HCT116 (cell line): ENCODE measurements around the gene KCNJ16. TPM values are rescaled to one million over a fixed set of nuclear protein-coding genes. Genes with fewer than 3 reads are reported as not detected.

ENCODE experiments used
- ATAC-seq: fragments of 200-7000 bp; cut with Tn5 transposase; 2 replicates; pipeline ENCODE4 v1.9.1; 2020; ENCODE audit warnings: mild to moderate bottlenecking, moderate library complexity
- BruUV-seq: library from RNA; stranded (reverse); fragments of 400-500 nt; replicated peaks from 2 replicates; lab custom pipeline; 2021; lab: Mats Ljungman, UMichigan
- CTCF ChIA-PET: fragments of 300-600 bp; sonication (Branson Sonifier 250); formaldehyde crosslinking; loops from one replicate; lab custom pipeline; 2021; ENCODE audit warnings: antibody characterized with exemption; lab: Charles Lee
- POLR2A ChIA-PET: fragments of 300-600, 350-600 bp; sonication (Branson Sonifier 250); formaldehyde crosslinking; loops from one replicate; lab custom pipeline; 2021; ENCODE audit warnings: antibody characterized with exemption; lab: Charles Lee
- RAD21 ChIA-PET, 2 experiments: fragments of 300-600 bp; sonication (Branson Sonifier 250); formaldehyde crosslinking; loops; one replicate each; lab custom pipeline; 2023; ENCODE audit warnings: low total read pairs in 2 of 2; ENCODE audit not compliant: uncharacterized antibody in 2 of 2, unreplicated experiment in 2 of 2, low non-redundant PET in 1 of 2; lab: Charles Lee
- DNase-seq: peaks from one replicate; pipeline ENCODE4 v3.0.0-alpha.2; 2010; ENCODE audit warnings: low read depth, low spot score
- H2AFZ ChIP-seq: fragments of 200-600 bp; shearing (Covaris generic), sonication (generic); 2 replicates; pipeline ENCODE4 v1.6.1; 2017; ENCODE audit warnings: low read depth, mixed run types, mixed read lengths, antibody characterized with exemption, low read length; ENCODE audit not compliant: poor library complexity, severe bottlenecking
- H3K27ac ChIP-seq: 2 replicates; pipeline ENCODE4 v1.5.1; 2012; ENCODE audit warnings: low read depth, low read length
- H3K27me3 ChIP-seq: fragments of 200-600 bp; sonication (generic); 2 replicates; pipeline ENCODE4 v1.6.1; 2016; ENCODE audit warnings: mixed run types, low read length, mixed read lengths; ENCODE audit not compliant: insufficient read depth
- H3K36me3 ChIP-seq, 2 experiments: fragments of 200-500 bp in 1 of 2; fragments of 200-600 bp in 1 of 2; sonication (Bioruptor generic) in 1 of 2; sonication (generic) in 1 of 2; 2 replicates each; pipeline versions ENCODE4 v1.5.1 to v1.6.1; 2014 to 2016; ENCODE audit warnings: low read length in 2 of 2, inconsistent platforms in 1 of 2, mixed read lengths in 1 of 2, mixed run types in 1 of 2; ENCODE audit not compliant: insufficient read depth in 2 of 2, control insufficient read depth in 1 of 2
- H3K4me1 ChIP-seq, 2 experiments: fragments of 200-600 bp in 1 of 2; sonication (generic) in 1 of 2; 2 replicates each; pipeline versions ENCODE4 v1.5.1 to v1.6.1; 2012 to 2017; ENCODE audit warnings: low read length in 2 of 2, inconsistent platforms in 1 of 2, mild to moderate bottlenecking in 1 of 2, mixed read lengths in 1 of 2, mixed run types in 1 of 2, moderate library complexity in 1 of 2; ENCODE audit not compliant: insufficient read depth in 2 of 2, control insufficient read depth in 1 of 2
- H3K4me2 ChIP-seq: fragments of 200-600 bp; sonication (generic); 2 replicates; pipeline ENCODE4 v1.6.1; 2017; ENCODE audit warnings: mixed run types, low read length, mixed read lengths
- H3K4me3 ChIP-seq, 2 experiments: fragments of 200-600 bp in 1 of 2; sonication (generic) in 1 of 2; replicated peaks in 1 of 2; 2 replicates each; pipeline ENCODE4 v1.5.1; 2011 to 2016; ENCODE audit warnings: low read length in 2 of 2, control low read depth in 1 of 2, low read depth in 1 of 2, mild to moderate bottlenecking in 1 of 2, mixed read lengths in 1 of 2, mixed run types in 1 of 2
- H3K79me2 ChIP-seq: fragments of 200-600 bp; sonication (generic); 2 replicates; pipeline ENCODE4 v1.6.1; 2017; ENCODE audit warnings: mild to moderate bottlenecking, mixed run types, low read length, moderate library complexity, mixed read lengths; ENCODE audit not compliant: insufficient read depth
- H3K9ac ChIP-seq: fragments of 200-600 bp; sonication (generic); 2 replicates; pipeline ENCODE4 v1.6.1; 2016; ENCODE audit warnings: low read length, mixed read lengths
- H3K9me2 ChIP-seq: fragments of 200-600 bp; sonication (generic), shearing (Covaris generic); 2 replicates; pipeline ENCODE4 v1.6.1; 2017; ENCODE audit warnings: mixed run types, mild to moderate bottlenecking, moderate library complexity; ENCODE audit not compliant: insufficient read depth
- H3K9me3 ChIP-seq, 2 experiments: fragments of 200-500 bp in 1 of 2; fragments of 200-600 bp in 1 of 2; sonication (Bioruptor generic) in 1 of 2; sonication (generic) in 1 of 2; 2 replicates each; pipeline ENCODE4 v1.6.1; 2014 to 2017; ENCODE audit warnings: low read length in 2 of 2, mixed read lengths in 2 of 2, inconsistent platforms in 1 of 2, low read depth in 1 of 2, mild to moderate bottlenecking in 1 of 2, mixed run types in 1 of 2, moderate library complexity in 1 of 2; ENCODE audit not compliant: control insufficient read depth in 1 of 2, insufficient read depth in 1 of 2
- H4K20me1 ChIP-seq: fragments of 200-600 bp; sonication (generic), shearing (Covaris generic); 2 replicates; pipeline ENCODE4 v1.6.1; 2017; ENCODE audit warnings: mixed run types, mild to moderate bottlenecking, moderate library complexity; ENCODE audit not compliant: insufficient read depth
- ATF3 ChIP-seq: IDR thresholded peaks from 2 replicates; pipeline ENCODE4 v1.6.1; 2012
- CTCF ChIP-seq, 3 experiments: fragments of 200-600 bp in 1 of 3; sonication (generic) in 1 of 3; IDR thresholded peaks in 2 of 3; conservative IDR thresholded peaks in 1 of 3; 2 replicates each; pipeline ENCODE4 v1.5.1; 2012 to 2017; ENCODE audit warnings: low read depth in 2 of 3, low read length in 2 of 3, antibody characterized with exemption in 1 of 3, borderline replicate concordance in 1 of 3, control low read depth in 1 of 3, mild to moderate bottlenecking in 1 of 3, mixed read lengths in 1 of 3, mixed run types in 1 of 3, moderate library complexity in 1 of 3; ENCODE audit not compliant: insufficient read depth in 1 of 3
- EZH2phosphoT487 ChIP-seq: fragments of 200-600 bp; IDR thresholded peaks from 2 replicates; pipeline ENCODE4 v1.6.1; 2018; ENCODE audit warnings: antibody characterized with exemption, borderline replicate concordance
- JUND ChIP-seq: IDR thresholded peaks from 2 replicates; pipeline ENCODE4 v1.6.1; 2012
- POLR2AphosphoS5 ChIP-seq: IDR thresholded peaks from 2 replicates; pipeline ENCODE4 v1.6.1; 2011; ENCODE audit warnings: mild to moderate bottlenecking, low read depth, low read length, moderate library complexity
- RAD21 ChIP-seq: IDR thresholded peaks from 2 replicates; pipeline ENCODE4 v1.6.1; 2012; ENCODE audit warnings: low read depth, mild to moderate bottlenecking
- SP1 ChIP-seq: IDR thresholded peaks from 2 replicates; pipeline ENCODE4 v1.6.1; 2012; ENCODE audit warnings: low read depth
- SRF ChIP-seq: IDR thresholded peaks from 2 replicates; pipeline ENCODE4 v1.6.1; 2012; ENCODE audit warnings: low read depth
- YY1 ChIP-seq: IDR thresholded peaks from 2 replicates; pipeline ENCODE4 v1.6.1; 2011; ENCODE audit warnings: low read length, low read depth, moderate library complexity, mild to moderate bottlenecking; ENCODE audit not compliant: insufficient replicate concordance; ENCODE audit errors: extremely low read depth
- ZFX ChIP-seq: fragments of 450-650 bp; IDR thresholded peaks from 2 replicates; pipeline ENCODE4 v1.6.1; 2017
- intact Hi-C: fragments of 100-400 bp; cut with micrococcal nuclease; formaldehyde crosslinking; loops from 2 replicates; pipeline ENCODE4 v1.10.0; 2022
- total RNA-seq: library from RNA; stranded (reverse); gene quantifications from one replicate; pipeline ENCODE4 v1.2.1, GENCODE V29; 2021; ENCODE audit not compliant: unreplicated experiment
- TF ChIP-seq, protein P1 (sequence below): IDR thresholded peaks from 2 replicates; pipeline ENCODE4 v1.6.1; 2011; ENCODE audit warnings: mild to moderate bottlenecking, low read length, moderate library complexity; ENCODE audit not compliant: insufficient replicate concordance; ENCODE audit errors: extremely low read depth

The KCNJ16 gene
- total RNA-seq, 1 experiment from 2014 or later, result not detected

GRCh38 chr17:70109497-70109896 is 34.5 kb downstream of the KCNJ16 start:
- ATAC-seq (no peak), DNase-seq (no peak)
- H4K20me1 ChIP-seq, result no peaks in the 10 kb centered on the region
- no peaks in the 10 kb centered on the region for H3K4me1 ChIP-seq
- TF ChIP-seq SP1 (no peak), JUND (no peak), CTCF (IDR thresholded peaks at IDR 0.05 in 2 of 3, conservative IDR thresholded peaks at IDR 0.05 in 1 of 3; ENCODE audit: borderline replicate concordance in 1 of 3, insufficient read depth in 1 of 3, low read depth in 2 of 3, low read length in 2 of 3) (no peak), RAD21 (no peak), EZH2phosphoT487 (no peak), ZFX (no peak), POLR2AphosphoS5 (no peak), YY1 (no peak), SRF (no peak), ATF3 (no peak)
- TF ChIP-seq, protein P1, sequence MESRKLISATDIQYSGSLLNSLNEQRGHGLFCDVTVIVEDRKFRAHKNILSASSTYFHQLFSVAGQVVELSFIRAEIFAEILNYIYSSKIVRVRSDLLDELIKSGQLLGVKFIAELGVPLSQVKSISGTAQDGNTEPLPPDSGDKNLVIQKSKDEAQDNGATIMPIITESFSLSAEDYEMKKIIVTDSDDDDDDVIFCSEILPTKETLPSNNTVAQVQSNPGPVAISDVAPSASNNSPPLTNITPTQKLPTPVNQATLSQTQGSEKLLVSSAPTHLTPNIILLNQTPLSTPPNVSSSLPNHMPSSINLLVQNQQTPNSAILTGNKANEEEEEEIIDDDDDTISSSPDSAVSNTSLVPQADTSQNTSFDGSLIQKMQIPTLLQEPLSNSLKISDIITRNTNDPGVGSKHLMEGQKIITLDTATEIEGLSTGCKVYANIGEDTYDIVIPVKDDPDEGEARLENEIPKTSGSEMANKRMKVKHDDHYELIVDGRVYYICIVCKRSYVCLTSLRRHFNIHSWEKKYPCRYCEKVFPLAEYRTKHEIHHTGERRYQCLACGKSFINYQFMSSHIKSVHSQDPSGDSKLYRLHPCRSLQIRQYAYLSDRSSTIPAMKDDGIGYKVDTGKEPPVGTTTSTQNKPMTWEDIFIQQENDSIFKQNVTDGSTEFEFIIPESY, result no peak
- no peak overlapping the region for H3K4me2 ChIP-seq
- RAD21 ChIA-PET, result no interaction called here
- CTCF ChIA-PET, result no interaction called here
- no peaks in the 10 kb centered on the region for H3K9me2 ChIP-seq
- H3K9me3 ChIP-seq, result peaks cover 11 to 16% of the 10 kb centered on the region in 2 experiments; a peak in 3 of 4 replicates
- POLR2A ChIA-PET, result no interaction called here
- H3K27me3 ChIP-seq, result no peaks in the 10 kb centered on the region
- no peak overlapping the region for H3K4me3 ChIP-seq
- H3K9ac ChIP-seq, result no peak overlapping the region
- H3K79me2 ChIP-seq, result no peaks in the 10 kb centered on the region
- no peak overlapping the region for H2AFZ ChIP-seq
- H3K36me3 ChIP-seq, result no peaks in the 10 kb centered on the region
- H3K27ac ChIP-seq, result no peak overlapping the region
- BruUV-seq, result no TSS peak
- intact Hi-C loops, result no loop called here
